GM19240 (cell line): ENCODE measurements around the gene PABPC3.

ENCODE experiments used
- DNase-seq: peaks from one replicate; pipeline ENCODE4 v3.0.0; 2011; ENCODE audit warnings: low spot score; ENCODE audit not compliant: insufficient read length

Gene PABPC3

DNA sequence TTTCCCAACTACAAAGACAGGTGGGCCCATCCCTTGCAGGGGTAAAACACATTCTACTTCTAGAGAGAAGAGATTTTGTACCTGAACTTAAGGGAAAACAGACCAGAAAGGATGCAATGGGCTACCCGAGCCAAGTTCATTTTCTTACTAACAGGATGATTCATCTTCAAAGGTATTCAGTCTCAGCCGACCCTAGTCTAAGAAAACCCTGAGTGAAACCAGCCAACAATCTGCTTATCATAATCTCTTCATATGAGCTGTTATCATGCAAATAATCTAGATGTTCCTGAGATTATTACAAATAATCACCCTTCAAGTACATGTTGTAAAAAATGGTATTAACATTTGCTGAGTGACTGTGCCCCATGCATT, 15.6 kb downstream of the PABPC3 start:
- no peak for DNase-seq

DNA sequence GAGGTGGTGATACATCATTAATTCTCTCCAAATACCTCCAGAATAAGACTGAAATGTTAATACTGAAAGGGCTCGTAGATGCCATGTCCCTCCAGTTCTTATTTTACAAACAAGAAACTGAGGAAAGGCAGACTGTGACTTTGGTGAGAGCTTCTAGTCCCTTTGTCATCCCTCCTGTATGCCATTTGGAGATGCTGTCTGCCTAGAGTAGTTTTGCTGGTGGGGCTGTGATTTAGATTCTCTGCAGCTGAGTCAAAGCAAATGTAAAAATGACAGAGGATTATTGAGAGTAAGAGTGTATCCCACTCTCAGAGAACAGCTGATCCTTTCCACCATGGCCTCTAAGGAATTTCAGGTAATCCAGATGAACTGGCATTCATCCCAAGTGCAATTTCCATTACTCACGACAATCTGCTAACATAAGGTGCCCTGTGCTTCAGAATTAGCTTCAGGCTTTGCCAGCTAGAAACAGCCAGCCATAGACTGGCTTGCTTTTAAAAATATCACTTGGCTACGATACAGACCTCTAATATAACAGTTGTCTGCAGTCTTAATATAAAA, 16.8 kb downstream of the PABPC3 start:
- no peak for DNase-seq

DNA sequence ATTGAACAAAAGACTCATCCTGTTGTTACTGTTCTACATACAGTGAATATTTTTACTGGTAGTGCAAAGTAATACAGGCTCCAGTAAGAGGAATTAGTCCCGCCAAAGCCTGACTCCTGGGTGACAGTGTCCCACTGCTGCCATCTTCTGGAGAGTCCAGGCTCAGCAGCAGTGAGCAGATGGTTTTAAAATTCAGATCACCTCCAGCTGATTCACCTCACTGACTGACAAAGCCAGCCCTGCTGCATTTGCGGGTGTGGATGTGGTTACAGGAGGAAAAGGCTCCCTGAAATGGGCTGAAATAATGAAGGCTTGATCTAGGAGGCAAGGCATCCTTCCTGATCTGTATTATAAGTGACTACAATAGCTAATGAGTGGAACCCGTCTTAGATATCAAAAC, 18.3 kb downstream of the PABPC3 start:
- peak; percentile 34 for DNase-seq

DNA sequence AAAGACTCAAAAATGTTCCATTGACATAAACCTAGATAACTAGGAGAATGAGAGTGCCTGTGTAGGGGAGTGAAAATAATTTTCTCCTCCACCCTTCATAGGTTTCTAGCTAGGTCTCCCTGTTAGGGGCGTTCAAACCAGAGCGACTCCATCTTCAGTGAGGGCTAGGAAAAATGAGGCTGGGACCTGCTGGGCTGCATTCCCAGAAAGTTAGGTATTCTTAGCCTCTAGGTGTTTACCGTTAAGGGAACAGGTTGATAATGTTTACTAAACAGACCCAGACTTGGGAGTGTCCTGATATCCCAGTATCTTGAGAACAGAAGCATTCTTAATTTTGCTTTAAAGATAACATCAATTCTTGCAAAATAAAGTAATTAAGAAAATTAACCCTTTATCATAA, 20.1 kb downstream of the PABPC3 start:
- DNase-seq = no peak

DNA sequence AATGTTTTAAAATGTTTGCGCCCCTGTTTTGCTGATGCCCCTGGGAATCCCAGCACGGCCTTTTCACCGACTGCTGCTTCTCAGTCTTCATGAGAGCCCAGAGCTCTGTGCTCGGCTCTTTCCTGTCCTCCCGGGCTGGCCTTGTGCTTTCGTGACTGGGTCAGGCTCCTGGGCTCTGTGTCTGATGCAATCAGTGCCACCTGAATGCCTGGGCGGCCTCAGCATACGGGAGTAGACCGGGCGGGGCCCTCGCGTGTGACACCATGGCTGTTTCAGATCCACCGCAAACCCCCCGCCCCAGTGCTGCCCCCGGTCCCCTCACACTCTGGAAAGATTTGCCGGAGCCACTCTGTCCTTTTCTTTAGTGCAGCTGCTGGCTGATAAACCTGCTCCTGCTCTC, 21.4 kb downstream of the PABPC3 start:
- DNase-seq = no peak

DNA sequence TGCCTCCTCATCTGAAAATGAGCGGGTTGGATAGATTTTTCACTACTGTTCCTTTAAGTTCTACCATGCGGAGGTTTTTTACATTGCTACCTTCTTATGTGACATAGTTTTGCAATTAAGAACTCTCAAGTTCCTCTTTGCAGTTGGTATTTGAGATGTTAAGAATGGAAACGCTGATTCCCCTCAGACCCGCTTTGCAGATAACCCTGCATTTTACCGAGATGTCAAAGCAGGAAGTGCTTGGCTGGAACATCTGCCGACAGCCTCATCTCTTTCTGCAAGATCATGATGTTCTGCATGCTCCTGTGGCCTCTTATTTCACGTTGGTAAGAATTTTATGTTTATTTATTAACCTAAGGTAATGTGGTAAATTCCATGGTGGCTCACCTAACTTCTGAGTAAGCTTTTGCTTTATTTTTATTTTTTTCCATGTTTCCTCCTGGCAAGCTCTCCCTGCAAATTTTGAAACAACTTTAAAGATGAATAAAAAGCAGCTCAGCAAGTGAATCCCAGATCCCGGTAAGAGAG, 22.5 kb downstream of the PABPC3 start:
- DNase-seq = no peak

DNA sequence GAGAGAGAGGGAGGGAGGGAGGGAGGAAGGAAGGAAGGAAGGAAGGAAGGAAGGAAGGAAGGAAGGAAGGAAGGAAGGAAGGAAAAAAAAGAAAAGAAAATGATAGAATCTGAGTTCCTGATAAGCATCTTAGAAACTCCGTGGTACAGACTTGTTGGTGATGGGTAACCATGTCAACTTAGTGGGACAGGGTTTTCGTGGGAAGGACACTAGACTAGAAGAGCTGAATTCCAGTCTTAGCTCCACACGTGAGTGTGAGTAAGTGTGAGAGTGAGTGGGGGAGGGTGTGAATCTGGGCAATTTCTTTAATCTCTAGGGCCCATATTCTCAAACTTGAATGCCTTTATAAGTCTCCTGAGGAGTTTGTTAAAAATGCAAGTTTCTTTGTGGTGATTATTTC, 35.0 kb downstream of the PABPC3 start:
- no peak for DNase-seq

DNA sequence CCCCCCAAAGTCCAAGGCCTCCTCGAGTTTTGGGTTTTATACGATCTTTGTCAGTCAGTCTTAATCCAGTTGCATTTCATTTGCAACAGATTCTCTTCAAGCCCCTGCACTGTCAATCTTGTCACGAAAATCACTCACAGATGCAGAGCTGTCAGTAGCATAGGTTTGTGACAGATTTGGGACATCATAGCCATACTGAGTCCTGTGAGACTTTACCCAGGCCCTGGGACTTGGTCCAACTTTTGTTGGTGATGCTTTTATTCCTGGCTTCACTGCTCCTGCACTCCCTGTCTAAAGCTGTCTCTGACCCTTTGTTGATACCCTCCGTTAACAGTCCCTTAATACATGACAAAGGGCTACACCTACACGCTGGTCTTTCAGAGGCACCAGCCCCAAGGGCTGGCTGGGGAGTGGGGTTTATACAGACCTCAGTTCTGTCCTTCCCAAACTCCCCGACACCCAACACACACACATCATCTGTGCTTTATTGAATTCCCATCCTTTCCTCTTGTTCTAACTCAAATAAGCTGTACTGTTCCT, 36.0 kb downstream of the PABPC3 start:
- no peak for DNase-seq

DNA sequence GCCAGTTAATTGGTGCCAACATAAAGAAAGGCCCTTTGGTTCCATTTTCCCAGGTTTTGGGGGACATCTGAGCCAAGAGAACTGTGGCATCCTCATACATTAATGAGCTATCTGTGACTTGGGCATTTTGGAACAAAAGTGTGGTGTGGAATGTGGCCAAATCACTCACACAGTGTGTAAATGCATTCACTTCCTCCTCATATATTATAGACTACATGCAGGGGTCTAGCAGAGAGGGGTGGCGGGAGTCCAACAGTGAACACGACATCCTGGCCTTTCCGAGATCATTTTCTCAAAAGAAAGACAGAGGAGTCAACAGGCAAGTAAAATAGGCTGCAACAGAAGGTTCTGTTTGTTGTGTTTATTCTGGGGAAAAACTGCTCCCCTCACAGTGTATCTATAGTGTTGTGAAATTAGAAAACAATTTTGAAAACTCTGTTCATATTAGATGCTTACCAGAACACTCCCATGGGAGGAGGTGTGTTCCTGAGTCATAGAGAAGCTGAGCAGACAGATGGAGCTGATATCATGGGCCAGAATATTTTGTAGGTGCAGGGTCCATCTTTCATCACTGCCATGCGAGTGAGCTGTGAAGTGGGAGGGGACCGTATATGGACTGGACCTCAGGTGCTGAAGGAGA, 36.9 kb downstream of the PABPC3 start:
- no peak for DNase-seq

DNA sequence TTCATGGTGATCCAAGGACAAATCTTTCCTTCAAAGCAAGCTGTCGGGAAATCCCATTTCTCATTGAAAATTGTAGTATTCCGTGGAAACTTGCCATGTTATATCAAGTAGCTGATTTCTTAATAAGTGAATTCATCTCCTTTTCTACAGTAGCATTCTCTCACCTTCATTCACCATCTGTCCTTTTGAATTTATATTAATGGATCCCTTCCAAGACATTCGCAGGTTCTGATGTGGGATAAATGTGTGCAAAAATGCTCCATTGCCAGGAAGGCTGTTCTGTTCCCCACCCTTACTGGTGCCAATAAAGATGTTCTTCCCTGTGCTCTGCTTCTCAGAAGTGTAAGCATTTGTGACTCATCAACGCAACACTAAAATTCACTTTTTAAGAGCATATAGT, 40.0 kb downstream of the PABPC3 start:
- no peak for DNase-seq

DNA sequence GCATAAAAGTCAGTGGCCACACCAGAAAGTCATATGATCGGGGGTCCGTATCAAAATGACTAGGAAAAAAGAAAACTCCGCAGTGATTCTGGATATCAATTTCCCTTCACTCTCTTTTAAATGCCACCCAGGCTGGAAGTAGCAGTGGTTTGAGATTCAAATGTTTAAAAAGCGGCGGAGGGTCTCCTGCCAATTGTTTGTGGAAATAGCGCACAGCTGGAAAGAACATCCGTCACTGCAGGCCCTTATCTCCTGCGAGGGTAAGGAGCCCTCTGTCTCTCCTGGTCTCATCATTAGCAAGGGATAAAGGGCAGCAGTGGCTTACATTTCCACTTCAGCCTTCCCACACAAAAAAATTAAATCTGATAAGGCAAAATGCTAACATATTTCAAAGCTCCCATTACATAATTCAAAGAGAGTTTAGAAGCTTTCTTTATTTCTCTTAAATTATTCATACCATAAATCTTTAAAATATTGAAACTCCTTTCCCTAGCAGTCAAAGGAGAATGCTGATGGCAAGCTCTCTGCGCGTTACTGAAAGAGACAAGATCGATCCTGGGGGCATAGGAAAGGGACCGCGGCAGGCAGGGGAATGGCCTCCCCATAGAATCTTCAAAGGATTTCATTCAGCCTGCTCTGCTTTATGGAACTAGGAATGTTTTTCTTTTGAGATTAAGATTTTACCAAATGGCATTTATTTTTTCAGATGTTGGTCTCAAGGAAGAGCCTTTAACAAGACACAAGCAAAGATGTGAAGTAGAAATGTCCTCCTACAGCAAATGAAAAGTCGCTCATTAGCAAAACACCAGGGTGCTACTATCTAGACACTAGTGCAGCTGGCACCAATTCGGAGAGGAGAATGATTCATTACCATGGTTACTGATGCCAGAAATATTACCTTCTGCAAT, 41.2 kb downstream of the PABPC3 start:
- DNase-seq = no peak

DNA sequence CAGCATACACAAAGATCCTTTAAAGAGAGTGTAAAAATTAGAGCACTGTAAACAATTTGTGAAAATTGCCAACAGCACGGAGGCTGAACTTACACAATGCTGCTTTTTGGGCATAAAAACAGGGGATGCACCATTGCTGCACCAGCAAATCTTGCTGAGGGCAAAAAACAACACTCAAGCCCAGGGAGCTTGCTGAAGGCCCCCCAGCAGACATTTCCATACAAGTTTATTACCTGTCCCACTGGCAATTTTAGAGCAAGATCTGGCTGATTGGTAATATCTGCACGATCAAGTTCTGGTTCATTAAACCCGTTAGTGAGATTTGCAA, 41.8 kb downstream of the PABPC3 start:
- DNase-seq = no peak

DNA sequence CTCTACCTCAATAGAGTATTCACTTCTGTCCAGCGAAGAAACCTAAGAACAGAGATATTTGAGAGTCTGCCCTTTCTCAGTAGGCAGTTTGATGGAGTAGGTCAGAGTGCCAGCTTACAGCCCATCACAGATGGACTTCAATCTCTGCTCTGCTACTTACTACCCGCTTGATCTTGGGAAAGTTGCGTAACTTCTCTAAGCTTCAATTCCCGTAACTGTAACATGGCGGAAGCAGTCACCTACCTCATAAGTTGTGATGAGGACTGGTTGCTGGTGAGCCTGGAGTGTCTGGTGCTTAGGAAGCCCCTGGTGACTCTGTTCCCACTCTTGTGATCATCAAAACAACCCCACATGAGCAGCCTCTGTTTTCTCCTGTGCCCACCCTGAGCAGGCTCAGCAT, 45.1 kb downstream of the PABPC3 start:
- no peak for DNase-seq

DNA sequence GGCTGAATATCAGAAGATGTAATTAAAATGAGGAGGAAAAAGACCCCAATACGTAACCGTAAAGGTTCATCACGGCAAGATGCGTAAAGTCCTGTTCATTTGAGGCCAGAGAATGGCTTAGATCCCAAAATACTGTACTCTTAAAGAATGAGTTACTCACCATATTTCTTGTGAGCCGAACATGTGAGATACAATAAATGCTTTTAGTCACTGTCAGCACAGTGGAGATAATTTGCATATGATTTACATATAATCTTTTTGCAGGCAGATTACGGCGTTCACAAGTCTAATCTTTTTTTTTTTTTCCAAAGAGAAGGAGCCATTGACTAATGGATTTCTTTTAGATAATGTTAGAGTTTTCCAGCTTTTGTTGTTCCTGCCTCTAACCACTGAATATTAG, 47.8 kb downstream of the PABPC3 start:
- no peak for DNase-seq

DNA sequence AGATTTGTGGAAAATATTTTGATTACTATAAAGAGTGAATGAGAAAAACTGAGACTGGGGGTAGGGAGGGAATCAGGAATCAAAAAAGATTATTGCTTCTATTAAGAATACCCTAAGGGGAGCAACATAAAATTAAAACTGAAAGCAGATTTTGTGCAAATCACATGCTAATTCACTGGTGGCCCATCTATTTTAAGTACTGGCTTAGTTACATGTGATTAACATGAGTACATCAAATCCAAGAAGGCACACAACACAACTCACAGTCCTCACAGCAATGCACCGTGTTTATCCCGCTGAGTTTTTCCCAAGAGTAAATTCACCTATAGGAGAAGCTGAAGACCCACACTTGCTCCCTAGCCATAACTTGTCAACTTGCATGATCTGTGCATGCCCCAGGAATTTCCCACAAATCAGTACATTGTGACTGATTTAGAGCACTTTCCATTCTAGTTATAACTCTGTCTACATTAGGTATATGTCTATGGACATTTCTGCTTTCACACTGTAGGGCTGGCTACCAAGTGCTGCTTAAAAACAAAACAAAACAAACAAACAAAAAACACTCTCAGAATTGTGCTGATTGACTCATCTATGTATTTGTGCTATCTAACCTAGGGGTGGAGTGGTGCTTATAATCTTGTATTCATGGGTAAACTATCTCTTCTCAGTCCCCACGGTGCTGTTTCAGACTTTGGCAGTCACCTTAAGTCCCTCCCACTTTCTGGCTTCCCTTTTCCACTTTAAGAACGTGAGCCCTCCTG, 51.9 kb downstream of the PABPC3 start:
- no peak for DNase-seq

DNA sequence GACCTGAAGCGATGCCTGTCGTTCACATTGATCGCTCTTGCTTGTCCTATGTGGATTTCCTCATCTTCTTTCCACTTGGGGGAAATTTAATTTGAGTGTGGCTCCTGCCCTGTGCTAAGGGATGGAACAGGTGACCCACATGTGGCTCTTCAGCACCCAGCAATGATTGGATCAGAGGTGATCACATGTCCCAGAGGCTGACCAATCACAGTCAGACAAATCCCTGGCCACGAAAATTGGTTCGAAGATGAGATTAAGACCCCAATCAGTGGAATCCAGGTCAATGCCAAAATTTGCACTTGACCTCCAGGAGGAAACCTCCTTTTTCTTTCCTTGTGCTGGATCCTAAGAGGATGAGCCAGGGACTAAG, 52.5 kb downstream of the PABPC3 start:
- DNase-seq = no peak
